Fibroblast of mammary gland (primary cell): ENCODE measurements around the gene YAE1.

ENCODE experiments used
- DNase-seq: peaks from one replicate; pipeline ENCODE4 v3.0.0-alpha.2; 2010; ENCODE audit warnings: low read depth
- H3K4me3 ChIP-seq: 2 replicates; pipeline ENCODE4 v1.5.1; 2011; ENCODE audit warnings: low read depth, mild to moderate bottlenecking, low read length, moderate library complexity; ENCODE audit not compliant: control insufficient read depth
- CTCF ChIP-seq: conservative IDR thresholded peaks from 2 replicates; pipeline ENCODE4 v1.5.1; 2011; ENCODE audit warnings: low read depth, low read length, inconsistent platforms; ENCODE audit not compliant: control insufficient read depth, insufficient read depth

The YAE1 gene

DNA sequence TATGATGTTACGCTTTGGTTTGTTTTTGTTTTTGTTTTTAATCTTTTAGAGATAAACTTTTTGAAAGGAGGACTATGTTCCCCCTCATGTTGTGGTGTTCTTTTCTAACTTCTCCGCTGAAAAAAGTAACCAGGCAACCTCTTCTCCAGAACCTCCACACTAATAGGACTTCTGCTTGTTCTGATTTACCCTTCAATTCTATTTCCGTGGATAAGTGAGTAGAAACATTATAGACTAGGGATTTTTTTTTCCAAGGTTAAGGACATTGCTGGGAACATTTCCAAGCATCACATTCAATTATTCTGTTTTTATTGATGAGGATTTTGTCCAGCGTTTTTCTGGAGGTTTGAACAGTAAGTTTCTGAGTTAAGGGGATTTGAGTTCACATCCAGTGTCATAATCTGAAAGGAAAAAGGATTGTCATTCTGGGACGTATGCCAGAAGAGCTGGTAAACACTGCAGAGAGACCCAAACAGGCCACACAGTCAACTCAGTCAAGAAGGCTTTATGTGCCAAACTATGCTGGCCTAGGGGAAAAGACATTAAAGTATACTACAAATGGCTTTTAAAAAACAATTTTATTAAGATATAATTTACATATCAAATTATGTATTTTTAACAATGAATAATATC is 28.9 kb downstream of the YAE1 start:
- DNase-seq = peak; percentile 48

DNA sequence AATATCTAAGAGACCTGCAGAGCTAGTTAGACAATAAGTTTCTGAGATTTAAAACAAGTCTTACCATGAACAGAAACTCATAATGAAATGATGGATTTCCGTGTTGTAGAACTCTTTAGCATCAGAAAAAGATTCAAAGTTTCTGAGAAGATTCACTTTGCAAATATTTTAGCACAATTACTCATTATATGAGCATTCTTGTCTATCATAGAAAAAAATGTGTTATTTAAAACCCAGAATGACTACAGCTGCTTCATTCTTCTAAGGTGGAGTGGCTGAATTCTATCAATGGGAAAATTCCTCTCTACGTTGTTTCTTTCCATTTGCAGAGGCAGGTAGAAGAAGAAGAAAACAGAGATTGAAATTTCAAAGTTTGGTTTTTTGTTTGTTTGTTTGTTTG is 36.1 kb downstream of the YAE1 start:
- no peak for DNase-seq
- H3K4me3 ChIP-seq = no peak overlapping the region
- no peak for TF ChIP-seq CTCF

More for the DNA sequence above, 28.9 kb downstream of the YAE1 start:
- no peak for TF ChIP-seq CTCF
- H3K4me3 ChIP-seq = no peak overlapping the region

- DNase-seq = no peak
- H3K4me3 ChIP-seq = no peak overlapping the region
- no peak for TF ChIP-seq CTCF
These were observed 37.7 kb downstream of the YAE1 start for GRCh38 chr7:39603924-39604323.

GRCh38 chr7:39605087-39605486 is 38.9 kb downstream of the YAE1 start:
- TF ChIP-seq CTCF = no peak
- no peak overlapping the region for H3K4me3 ChIP-seq
- DNase-seq = peak; percentile 75

DNA sequence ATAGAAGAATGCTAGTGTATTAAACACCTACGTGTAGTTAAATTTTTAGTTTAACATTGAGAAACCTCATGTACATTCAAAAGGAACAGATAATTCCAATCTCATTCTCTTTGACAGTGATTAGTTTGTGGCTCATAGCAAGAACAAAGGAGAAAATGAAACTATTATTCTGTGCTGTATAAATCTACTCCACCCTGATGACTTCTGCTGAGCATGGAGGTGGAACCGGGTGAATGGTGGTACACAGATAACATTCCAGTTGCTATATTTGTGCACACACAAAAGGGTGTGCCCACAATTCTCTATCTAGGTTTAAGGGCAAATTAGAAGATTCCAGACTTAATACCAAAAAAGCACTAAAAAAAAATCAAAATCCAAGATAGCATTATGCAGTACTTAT is 40.1 kb downstream of the YAE1 start:
- TF ChIP-seq CTCF = no peak
- DNase-seq = no peak
- no peak overlapping the region for H3K4me3 ChIP-seq

- DNase-seq = no peak
- TF ChIP-seq CTCF = no peak
- H3K4me3 ChIP-seq = no peak overlapping the region
These were observed 40.7 kb downstream of the YAE1 start for GRCh38 chr7:39606941-39607340.

DNA sequence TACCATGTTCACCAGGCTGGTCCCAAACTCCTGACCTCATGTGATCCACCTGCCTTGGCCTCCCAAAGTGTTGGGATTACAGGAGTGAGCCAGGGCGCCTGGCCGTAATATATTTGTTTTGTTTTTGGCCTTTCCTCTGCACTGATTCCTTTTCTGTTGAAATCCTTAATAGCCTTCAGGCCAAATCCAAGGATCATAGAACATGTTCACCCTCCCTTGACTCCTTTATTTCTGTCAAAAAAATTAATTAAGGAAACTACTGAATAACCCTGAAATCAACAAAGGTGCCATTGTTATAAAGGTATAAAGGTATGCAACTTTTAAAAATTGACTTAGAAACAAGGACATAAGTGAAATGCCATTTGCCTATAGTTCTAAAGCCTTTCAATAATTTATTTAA is 41.7 kb downstream of the YAE1 start:
- no peak for TF ChIP-seq CTCF
- no peak overlapping the region for H3K4me3 ChIP-seq
- no peak for DNase-seq
